K562 (cell line): ENCODE results near the gene NAV2. TPM values are rescaled to one million over a fixed set of nuclear protein-coding genes. Genes with fewer than 3 reads are reported as not detected.

ENCODE experiments used
- CCNT2 ChIP-seq: IDR thresholded peaks from 2 replicates; pipeline ENCODE4 v1.6.1; 2011; ENCODE audit warnings: borderline replicate concordance, low read depth, mild to moderate bottlenecking, moderate library complexity, mixed read lengths, low read length; ENCODE audit not compliant: insufficient read length; ENCODE audit errors: extremely low read depth
- HDAC1 ChIP-seq, 2 experiments: fragments of 450-650 bp; IDR thresholded peaks; 2 replicates each; pipeline ENCODE4 v1.6.1; 2016 to 2017; ENCODE audit warnings: inconsistent platforms in 1 of 2, mild to moderate bottlenecking in 1 of 2, moderate library complexity in 1 of 2
- HDAC2 ChIP-seq: fragments of 450-650 bp; IDR thresholded peaks from 2 replicates; pipeline ENCODE4 v1.6.1; 2016; ENCODE audit warnings: mild to moderate bottlenecking
- KDM2B ChIP-seq: fragments of 250-450 bp; sonication (Bioruptor Pico); IDR thresholded peaks from 2 replicates; pipeline ENCODE4 v1.8.0; 2021; ENCODE audit warnings: mild to moderate bottlenecking, moderate library complexity
- KDM4B ChIP-seq, 2 experiments: fragments of 450-650 bp in 1 of 2; sonication (generic) in 1 of 2; IDR thresholded peaks; 2 replicates each; pipeline ENCODE4 v1.6.1; 2016 to 2017; ENCODE audit warnings: borderline replicate concordance in 2 of 2, antibody characterized with exemption in 1 of 2, low read depth in 1 of 2, mild to moderate bottlenecking in 1 of 2
- NCOA4 ChIP-seq: fragments of 450-650 bp; IDR thresholded peaks from 2 replicates; pipeline ENCODE4 v1.6.1; 2018; ENCODE audit warnings: mild to moderate bottlenecking; ENCODE audit not compliant: partially characterized antibody
- NELFE ChIP-seq: IDR thresholded peaks from 2 replicates; pipeline ENCODE4 v1.6.1; 2011; ENCODE audit warnings: mild to moderate bottlenecking; ENCODE audit not compliant: insufficient read depth, insufficient read length
- NFXL1 ChIP-seq: fragments of 450-650 bp; formaldehyde crosslinking; IDR thresholded peaks from 2 replicates; pipeline ENCODE4 v1.4.0; 2021; ENCODE audit warnings: mild to moderate bottlenecking
- NR3C1 ChIP-seq: sonication (generic); formaldehyde crosslinking; IDR thresholded peaks from 2 replicates; pipeline ENCODE4 v1.8.1; 2022; ENCODE audit warnings: missing genetic modification reagents
- PTBP1 ChIP-seq: fragments of 200-400 bp; formaldehyde crosslinking; IDR thresholded peaks from 2 replicates; pipeline ENCODE4 v1.6.1; 2017; ENCODE audit warnings: low read depth, low read length
- RB1 ChIP-seq: fragments of 450-650 bp; IDR thresholded peaks from 2 replicates; pipeline ENCODE4 v1.6.1; 2017; ENCODE audit warnings: low read depth, mild to moderate bottlenecking
- SMARCA4 ChIP-seq: fragments of 450-650 bp; IDR thresholded peaks from 2 replicates; pipeline ENCODE4 v1.6.1; 2016
- TEAD4 ChIP-seq, 2 experiments: sonication (generic) in 1 of 2; formaldehyde crosslinking in 1 of 2; IDR thresholded peaks; 2 replicates each; pipeline versions ENCODE4 v1.6.1 to v1.8.0; 2012 to 2022; ENCODE audit warnings: borderline replicate concordance in 1 of 2, inconsistent platforms in 1 of 2, low read length in 1 of 2, mild to moderate bottlenecking in 1 of 2, missing genetic modification reagents in 1 of 2
- ZEB2 ChIP-seq: fragments of 450-650 bp; IDR thresholded peaks from 2 replicates; pipeline ENCODE4 v1.6.1; 2016
- ZNF23 ChIP-seq: fragments of 250-450 bp; sonication (Bioruptor Pico); IDR thresholded peaks from 2 replicates; pipeline ENCODE4 v1.4.0; 2020; ENCODE audit warnings: mild to moderate bottlenecking
- ZNF3 ChIP-seq: fragments of 250-450 bp; sonication (Bioruptor Pico); IDR thresholded peaks from 2 replicates; pipeline ENCODE4 v1.5.0; 2021; ENCODE audit warnings: mild to moderate bottlenecking, moderate library complexity
- ZNF395 ChIP-seq: fragments of 200-800 bp; sonication (Bioruptor generic); IDR thresholded peaks from 2 replicates; pipeline ENCODE4 v1.6.1; 2017; ENCODE audit warnings: missing genetic modification characterization, missing compliant biosample characterization
- polyA plus RNA-seq, 8 experiments: library from polyadenylated mRNA; depleted of rRNA in 4 of 8; stranded (reverse) in 5 of 8; unstranded in 3 of 8; fragments of >200 nt; fragmentation: Nextera tagmentation in 2 of 8; fragmentation: Illumina TruSeq in 1 of 8; extraction: Ambion mirVana in 2 of 8; extraction: Trizol in 1 of 8; gene quantifications; 2 replicates each; pipeline versions ENCODE4 v1.2.1 to v1.2.3, GENCODE V29; 2011 to 2014; ENCODE audit warnings: inconsistent platforms in 1 of 8, missing spikeins in 1 of 8
- total RNA-seq, 7 experiments: library from RNA; depleted of rRNA in 6 of 7; stranded (reverse); fragments of >200 nt in 6 of 7; fragmentation: Illumina TruSeq in 2 of 7; extraction: Trizol in 2 of 7; gene quantifications; 2 replicates each; pipeline versions ENCODE4 v1.2.1 to v1.2.3, GENCODE V29; 2011 to 2021; ENCODE audit warnings: low replicate concordance in 1 of 7
- TF ChIP-seq, protein P1 (sequence below): fragments of 450-650 bp; IDR thresholded peaks from 2 replicates; pipeline ENCODE4 v1.6.1; 2016
- TF ChIP-seq, protein P2 (sequence below): fragments of 450-650 bp; formaldehyde crosslinking; IDR thresholded peaks from 2 replicates; pipeline ENCODE4 v1.4.0; 2020; ENCODE audit warnings: mild to moderate bottlenecking
- TF ChIP-seq, protein P3 (sequence below): sonication (generic); formaldehyde crosslinking; IDR thresholded peaks from 2 replicates; pipeline ENCODE4 v1.8.1; 2023; ENCODE audit warnings: missing genetic modification reagents, mild to moderate bottlenecking, borderline replicate concordance

Gene NAV2
- total and polyA plus RNA-seq, 9 of the 15 experiments (the other 6 are each of a cell fraction or from before 2014, with no cell fraction given): 0.03 to 0.35 (median 0.05) TPM

- peak in 1 of 2 experiments; percentile 51; a peak in 1 of 4 replicates for TF ChIP-seq HDAC1 (IDR thresholded peaks at IDR 0.05)
- TF ChIP-seq ZEB2: peak; percentile 55
- TF ChIP-seq KDM4B (IDR thresholded peaks at IDR 0.05; ENCODE audit: borderline replicate concordance in 2 of 2, low read depth in 1 of 2): no peak
- no peak for TF ChIP-seq RB1
- no peak for TF ChIP-seq CCNT2
- peak; percentile 81 for TF ChIP-seq TEAD4 (IDR thresholded peaks at IDR 0.05; ENCODE audit: low read length)
- no peak for TF ChIP-seq TEAD4 (CRISPR knock-in tag; IDR thresholded peaks at IDR 0.05; ENCODE audit: borderline replicate concordance)
- TF ChIP-seq, protein P1, sequence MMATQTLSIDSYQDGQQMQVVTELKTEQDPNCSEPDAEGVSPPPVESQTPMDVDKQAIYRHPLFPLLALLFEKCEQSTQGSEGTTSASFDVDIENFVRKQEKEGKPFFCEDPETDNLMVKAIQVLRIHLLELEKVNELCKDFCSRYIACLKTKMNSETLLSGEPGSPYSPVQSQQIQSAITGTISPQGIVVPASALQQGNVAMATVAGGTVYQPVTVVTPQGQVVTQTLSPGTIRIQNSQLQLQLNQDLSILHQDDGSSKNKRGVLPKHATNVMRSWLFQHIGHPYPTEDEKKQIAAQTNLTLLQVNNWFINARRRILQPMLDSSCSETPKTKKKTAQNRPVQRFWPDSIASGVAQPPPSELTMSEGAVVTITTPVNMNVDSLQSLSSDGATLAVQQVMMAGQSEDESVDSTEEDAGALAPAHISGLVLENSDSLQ: peak; percentile 59
- TF ChIP-seq PTBP1: no peak
- TF ChIP-seq, protein P2, sequence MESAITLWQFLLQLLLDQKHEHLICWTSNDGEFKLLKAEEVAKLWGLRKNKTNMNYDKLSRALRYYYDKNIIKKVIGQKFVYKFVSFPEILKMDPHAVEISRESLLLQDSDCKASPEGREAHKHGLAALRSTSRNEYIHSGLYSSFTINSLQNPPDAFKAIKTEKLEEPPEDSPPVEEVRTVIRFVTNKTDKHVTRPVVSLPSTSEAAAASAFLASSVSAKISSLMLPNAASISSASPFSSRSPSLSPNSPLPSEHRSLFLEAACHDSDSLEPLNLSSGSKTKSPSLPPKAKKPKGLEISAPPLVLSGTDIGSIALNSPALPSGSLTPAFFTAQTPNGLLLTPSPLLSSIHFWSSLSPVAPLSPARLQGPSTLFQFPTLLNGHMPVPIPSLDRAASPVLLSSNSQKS (CRISPR knock-in tag): no peak
- TF ChIP-seq ZNF3: no peak
- peak; percentile 67; the same call in 1 of the 2 replicates for TF ChIP-seq ZNF395 (CRISPR knock-in tag)
- no peak for TF ChIP-seq NR3C1 (CRISPR knock-in tag)
- peak; percentile 86 for TF ChIP-seq SMARCA4
- no peak for TF ChIP-seq NELFE
- TF ChIP-seq HDAC2: peak; percentile 41; the same call in 1 of the 2 replicates
- TF ChIP-seq ZNF23: no peak
- TF ChIP-seq NCOA4: no peak
- TF ChIP-seq, protein P3, sequence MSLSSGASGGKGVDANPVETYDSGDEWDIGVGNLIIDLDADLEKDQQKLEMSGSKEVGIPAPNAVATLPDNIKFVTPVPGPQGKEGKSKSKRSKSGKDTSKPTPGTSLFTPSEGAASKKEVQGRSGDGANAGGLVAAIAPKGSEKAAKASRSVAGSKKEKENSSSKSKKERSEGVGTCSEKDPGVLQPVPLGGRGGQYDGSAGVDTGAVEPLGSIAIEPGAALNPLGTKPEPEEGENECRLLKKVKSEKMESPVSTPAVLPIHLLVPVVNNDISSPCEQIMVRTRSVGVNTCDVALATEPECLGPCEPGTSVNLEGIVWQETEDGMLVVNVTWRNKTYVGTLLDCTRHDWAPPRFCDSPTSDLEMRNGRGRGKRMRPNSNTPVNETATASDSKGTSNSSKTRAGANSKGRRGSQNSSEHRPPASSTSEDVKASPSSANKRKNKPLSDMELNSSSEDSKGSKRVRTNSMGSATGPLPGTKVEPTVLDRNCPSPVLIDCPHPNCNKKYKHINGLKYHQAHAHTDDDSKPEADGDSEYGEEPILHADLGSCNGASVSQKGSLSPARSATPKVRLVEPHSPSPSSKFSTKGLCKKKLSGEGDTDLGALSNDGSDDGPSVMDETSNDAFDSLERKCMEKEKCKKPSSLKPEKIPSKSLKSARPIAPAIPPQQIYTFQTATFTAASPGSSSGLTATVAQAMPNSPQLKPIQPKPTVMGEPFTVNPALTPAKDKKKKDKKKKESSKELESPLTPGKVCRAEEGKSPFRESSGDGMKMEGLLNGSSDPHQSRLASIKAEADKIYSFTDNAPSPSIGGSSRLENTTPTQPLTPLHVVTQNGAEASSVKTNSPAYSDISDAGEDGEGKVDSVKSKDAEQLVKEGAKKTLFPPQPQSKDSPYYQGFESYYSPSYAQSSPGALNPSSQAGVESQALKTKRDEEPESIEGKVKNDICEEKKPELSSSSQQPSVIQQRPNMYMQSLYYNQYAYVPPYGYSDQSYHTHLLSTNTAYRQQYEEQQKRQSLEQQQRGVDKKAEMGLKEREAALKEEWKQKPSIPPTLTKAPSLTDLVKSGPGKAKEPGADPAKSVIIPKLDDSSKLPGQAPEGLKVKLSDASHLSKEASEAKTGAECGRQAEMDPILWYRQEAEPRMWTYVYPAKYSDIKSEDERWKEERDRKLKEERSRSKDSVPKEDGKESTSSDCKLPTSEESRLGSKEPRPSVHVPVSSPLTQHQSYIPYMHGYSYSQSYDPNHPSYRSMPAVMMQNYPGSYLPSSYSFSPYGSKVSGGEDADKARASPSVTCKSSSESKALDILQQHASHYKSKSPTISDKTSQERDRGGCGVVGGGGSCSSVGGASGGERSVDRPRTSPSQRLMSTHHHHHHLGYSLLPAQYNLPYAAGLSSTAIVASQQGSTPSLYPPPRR (CRISPR knock-in tag): 0 out of 2 replicates have a peak, but pooled peaks have one; percentile 8
- TF ChIP-seq KDM2B (CRISPR knock-in tag): no peak
- TF ChIP-seq NFXL1 (CRISPR knock-in tag): no peak
These were observed 282.5 kb downstream of the NAV2 start (continued) for GRCh38 chr11:19995145-19995544.
